Erythroblast (primary cell): ENCODE results near the gene CD164L2.

Experiments
- GATA1 ChIP-seq: IDR thresholded peaks from 2 replicates; pipeline ENCODE4 v1.6.1; 2011; ENCODE audit warnings: low read depth, mild to moderate bottlenecking, control low read depth, low read length, moderate library complexity
- POLR2A ChIP-seq: IDR thresholded peaks from 2 replicates; pipeline ENCODE4 v1.6.1; 2011; ENCODE audit warnings: mild to moderate bottlenecking, low read length

DNA sequence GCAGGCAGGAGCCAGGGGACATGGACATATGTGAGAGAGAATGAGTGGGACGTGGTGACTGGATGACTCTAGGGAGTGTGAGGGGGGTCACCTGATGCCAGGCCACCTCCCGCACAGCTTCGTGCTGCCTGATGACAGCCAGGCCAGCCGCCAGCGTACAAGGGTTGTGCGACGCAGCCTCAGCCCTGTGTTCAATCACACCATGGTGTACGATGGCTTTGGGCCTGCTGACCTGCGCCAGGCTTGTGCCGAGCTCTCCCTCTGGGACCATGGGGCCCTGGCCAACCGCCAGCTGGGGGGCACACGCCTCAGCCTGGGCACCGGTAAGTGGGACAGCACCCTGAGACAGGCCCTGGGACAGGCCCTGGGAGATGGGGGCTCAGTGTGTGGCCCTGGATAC is 30.0 kb downstream of the CD164L2 start:
- no peak for TF ChIP-seq POLR2A
- no peak for TF ChIP-seq GATA1
